Activated CD8-positive, alpha-beta memory T cell treated with anti-CD3 and anti-CD28 coated beads, Interleukin-2, amount 50 U/mL, for 1 hour (primary cell): Measurements from ENCODE around the gene ICOSLG.
"Not testable (repeated sequence)": the region's sequence is repeated elsewhere in the genome, so short reads cannot be mapped to it uniquely, and the experiment has no call there.

ENCODE experiments used
- DNase-seq: peaks from one replicate; pipeline ENCODE4 v3.0.0-alpha.2; 2020; ENCODE audit errors: extremely low read depth

The ICOSLG gene

DNA sequence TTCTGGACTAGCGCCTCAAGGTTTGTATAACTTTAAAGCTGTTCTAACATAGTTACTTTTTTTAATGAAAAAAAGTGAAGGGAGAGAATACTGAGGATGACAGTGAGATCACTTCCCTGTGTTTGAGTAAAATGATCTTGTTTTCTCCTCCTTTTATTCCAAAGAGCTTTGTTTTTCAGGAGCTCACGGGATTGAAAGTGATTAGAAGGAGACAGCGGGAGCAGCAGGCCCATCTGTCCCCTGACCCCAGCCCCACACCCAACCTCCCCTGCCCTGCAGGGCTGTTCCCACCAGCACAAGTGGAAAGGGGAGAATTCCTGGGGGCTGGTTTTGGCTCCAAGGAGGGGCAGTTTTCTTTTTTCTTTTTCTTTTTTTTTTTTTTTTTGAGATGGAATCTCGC, 23.0 kb upstream of the ICOSLG start:
- DNase-seq: no peak

- DNase-seq: no peak
Measured at GRCh38 chr21:44263221-44263760, 22.5 kb upstream of the ICOSLG start.

- no peak for DNase-seq
Measured at GRCh38 chr21:44262338-44263056, 21.8 kb upstream of the ICOSLG start.

DNA sequence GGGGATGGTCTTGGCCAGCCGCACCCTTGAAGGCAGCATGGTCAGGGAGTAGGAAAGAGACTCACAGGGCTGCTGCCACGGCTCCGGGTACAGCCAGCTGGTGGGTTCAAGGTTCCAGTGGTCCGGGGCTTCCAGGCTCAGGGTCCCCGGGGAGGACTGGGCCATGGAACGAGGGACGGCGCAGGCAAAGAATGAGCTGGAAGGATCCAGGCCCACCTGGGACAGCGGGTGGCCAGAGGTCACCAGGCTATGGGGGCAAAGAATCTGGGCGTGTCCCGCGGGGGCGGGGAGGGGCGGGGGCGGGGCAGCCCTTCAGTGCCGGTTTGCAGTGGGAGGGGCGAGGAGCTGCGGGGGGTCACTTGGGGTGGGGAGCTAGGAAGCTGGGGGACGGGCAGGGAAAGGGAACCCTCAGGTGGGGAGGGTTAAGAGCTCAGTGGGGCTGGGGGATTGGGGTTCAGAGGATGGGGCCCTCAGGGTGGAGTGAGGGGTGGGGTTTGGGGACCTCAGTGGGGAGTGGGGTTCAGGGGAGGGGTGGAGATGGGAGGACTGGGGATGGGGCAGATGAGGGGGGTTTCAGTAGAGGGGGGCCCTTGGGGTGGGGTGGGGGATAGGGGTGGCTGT, 21.0 kb upstream of the ICOSLG start, which contains the start of gene DNMT3L:
DNMT3L (minus strand) TSS at position 223 of the 621 bp plus-strand sequence. CDS start 638 bp downstream, outside the sequence.
- DNase-seq: no peak

DNA sequence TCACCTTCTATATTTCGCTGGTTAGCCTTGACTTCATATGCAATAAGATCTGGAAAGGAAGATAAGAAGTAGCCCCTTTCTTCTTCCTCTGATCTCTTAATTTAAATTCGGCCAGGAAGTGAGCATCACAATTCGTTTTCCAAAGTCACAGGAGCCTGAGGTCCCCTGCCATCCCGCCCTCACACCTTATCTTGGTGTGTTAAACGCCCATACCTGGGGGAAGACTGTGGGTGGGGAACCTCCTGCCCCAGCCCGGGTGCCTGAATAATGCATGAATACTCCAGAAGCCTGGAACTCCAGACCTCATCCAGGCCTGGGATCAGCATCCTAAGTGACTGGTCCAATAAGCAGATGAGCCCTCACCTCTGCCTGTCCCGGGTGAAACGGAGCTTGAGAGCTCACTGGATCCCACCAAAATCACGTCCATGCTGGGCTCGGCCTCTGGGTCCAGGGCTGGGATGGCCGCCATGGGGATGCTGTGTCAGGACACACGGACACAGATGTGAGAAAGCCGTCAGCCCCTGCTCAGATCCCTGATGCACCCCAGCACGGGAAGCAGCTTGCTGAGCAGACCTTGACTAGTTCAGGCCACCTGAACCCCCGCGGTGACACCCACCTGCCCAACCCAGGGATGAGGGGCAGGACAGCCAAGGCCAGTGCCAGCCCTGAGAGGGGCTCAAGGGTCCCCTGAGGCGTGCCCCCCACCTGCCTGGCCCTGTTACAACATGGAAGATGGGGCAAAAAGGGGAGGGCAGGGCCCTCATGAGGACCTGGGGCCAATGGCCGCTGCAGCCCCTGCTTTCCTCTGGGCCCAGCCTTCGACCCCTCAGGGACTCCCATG, 20.3 kb upstream of the ICOSLG start:
- DNase-seq: no peak

DNA sequence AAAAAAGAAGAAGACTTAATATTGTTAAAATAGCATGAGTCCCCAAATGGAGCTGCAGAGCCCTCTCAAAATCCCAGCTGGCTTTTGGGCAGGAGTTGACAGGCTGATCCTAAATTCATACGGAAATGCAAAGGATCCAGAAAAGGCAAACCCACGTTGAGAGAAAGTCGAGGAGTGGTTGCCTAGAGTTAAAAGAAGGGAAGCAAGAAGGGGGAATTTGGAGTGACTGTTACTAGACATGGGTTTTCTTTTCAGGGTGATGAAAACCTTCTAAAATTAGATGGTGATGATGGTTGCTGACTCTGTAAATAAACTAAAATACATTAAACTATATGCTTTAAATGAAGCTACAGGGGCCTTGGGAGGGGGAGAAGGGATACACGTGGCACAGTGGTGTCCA, 19.3 kb upstream of the ICOSLG start:
- no peak for DNase-seq

GRCh38 chr21:44259082-44259705, 18.5 kb upstream of the ICOSLG start:
- no peak for DNase-seq

DNA sequence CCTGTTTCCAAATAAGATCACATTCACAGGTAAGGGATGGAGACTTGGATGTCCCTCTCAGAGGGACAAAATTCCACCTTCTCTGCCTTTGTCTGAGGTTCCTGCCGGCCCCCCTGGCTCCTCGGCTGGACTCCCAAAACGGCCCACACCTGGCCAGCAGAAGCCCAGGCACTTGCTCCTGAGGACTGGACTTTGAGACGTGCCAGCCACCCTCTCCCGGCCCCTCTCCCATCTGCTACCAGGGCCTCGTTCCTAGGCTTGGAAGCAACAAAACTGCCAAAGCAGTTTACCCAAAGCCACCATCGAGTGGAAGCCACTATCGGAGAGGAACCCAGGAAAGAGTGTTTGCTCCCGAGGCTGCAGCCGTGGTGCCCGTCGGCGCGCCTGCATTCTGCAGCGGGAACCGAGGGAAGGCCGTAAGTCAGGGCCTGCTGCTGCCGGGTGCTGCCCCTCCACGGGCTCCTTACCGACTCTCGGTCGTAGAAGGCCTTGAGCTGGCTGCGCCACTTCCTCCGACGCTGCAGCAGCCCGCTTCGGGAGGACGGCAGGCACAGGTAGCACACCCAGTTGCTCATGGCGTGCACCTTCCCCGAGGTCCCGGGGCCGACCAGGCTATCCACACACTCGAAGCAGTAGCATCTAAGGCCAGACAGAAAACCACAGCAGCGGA, 17.4 kb upstream of the ICOSLG start:
- DNase-seq: no peak

DNA sequence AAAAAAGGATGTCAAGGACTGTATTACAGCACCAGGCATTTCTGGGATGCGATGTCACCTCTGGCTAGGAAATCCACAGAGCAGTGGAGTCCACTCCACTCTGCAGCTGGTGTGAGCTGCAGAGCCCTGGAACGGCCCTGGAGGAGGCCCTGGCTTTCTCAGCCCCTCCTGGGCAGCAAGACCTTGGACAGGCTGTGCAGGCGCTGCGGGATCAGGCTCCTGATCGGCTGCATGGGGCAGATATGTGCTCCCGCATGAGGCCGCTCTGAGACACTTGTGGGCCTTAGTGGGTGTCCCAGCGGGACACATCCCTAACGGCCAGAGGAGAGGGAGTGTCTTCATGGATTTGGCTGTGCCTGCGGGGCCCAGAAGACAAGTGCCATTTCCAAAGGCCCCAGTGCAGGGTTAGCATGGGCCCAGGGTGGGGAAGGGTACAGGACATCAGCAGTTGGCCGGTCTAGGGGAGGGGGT, 14.8 kb upstream of the ICOSLG start:
- DNase-seq: no peak

GRCh38 chr21:44253832-44254710, 13.3 kb upstream of the ICOSLG start:
- no peak for DNase-seq

DNA sequence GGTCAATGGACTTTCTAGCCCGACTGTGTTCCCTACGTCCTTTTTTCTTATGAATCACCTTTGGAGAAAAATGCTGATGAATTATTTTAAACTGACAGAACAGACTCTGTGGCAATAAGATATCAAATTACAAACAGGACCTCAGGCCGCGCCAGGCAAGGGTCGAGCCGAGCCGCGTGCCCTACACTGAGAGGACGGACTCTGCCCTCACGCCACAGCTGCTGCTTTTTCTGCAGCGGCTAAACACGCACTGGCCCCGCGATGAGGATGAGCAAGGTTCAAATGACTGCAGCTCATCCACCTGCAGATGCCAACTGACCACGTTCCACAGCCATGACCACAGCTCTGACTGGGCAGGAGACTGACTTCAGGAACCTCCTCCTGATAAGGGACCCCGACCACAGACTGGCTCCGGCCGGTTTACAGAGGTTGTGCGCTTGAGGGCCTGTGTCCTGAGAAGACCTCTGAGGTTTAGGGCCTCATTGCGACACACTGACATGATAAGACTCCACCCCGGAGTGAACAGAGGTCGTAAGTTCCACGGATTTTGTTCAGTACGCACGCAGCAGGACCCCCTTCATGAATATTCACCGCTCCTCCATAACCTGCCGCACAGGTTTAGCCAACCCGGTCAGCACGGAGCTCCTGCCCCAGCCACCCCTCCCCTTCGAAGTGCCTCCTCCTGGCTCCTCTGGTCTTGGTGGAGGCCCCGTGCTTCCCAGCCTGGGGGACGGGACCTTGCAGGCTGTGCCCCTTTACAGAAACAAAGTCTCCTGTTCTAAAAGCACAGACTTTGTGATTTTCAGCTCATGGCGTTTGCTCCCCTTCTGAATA, 8.7 kb upstream of the ICOSLG start:
- not testable (repeated sequence) for DNase-seq

DNA sequence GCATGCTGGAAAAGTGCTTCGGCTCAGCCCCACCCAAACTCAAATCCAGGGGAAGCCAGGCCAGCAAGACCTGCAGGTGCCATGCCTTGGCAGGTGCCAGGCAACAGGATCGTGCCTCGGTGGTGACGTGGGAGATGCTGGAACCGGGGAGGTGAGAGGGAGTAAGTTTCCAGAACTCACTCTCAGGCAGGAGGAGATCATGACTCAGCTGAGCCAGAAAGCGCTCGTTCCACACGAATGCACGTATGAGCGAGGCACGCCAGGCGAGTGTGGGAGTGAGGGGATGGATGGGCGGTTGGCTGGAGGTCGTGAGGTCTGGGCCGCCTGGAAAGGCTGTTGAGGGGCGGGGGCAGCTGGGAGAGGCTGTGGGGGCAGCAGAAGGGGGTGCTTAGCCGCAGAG, 7.2 kb upstream of the ICOSLG start:
- not testable (repeated sequence) for DNase-seq

DNA sequence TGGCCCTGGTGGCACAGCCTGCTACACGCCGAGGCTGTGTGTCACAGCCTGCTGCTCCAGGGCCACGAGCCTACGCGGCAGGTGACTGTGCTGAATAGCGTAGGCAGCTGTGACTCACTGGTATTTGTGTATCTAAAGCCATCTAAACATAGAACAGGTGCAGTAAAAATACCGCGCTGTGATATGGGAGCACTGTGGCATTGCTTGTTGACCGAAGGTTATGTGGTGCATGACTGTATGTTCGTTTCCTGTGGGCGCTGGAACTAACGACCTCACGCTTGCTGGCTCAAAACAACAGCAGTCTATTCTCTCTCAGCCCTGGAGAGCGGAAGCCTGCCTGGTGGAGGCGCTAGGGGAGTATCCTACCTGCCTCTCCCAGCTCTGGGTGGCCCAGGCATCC, 3.2 kb upstream of the ICOSLG start:
- not testable (repeated sequence) for DNase-seq

GRCh38 chr21:44241281-44241680, 538 bp upstream of the ICOSLG start:
- not testable (repeated sequence) for DNase-seq

DNA sequence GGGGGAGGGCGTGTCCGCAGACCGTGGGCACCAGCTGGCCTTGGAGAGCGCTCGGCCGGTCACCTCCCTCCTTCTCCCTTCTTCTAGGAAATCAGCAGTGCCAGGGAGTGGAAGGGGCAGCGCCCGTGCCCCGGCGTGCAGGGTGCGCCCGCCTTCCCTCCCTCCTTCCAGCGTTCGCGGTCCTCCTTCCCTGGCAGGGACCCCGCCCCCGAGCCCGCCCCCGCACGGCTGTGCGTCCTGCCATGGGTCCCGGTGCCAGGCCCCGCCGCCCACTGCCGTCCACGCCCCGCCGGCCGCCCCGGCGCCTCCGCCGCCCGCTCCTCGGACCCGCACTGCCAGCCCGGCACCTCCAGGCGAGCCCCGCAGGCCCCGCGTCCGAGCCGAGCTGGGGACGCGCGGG, 390 bp downstream of the ICOSLG start:
- DNase-seq: not testable (repeated sequence)

GRCh38 chr21:44229561-44229960, 11.2 kb downstream of the ICOSLG start:
- DNase-seq: not testable (repeated sequence)

DNA sequence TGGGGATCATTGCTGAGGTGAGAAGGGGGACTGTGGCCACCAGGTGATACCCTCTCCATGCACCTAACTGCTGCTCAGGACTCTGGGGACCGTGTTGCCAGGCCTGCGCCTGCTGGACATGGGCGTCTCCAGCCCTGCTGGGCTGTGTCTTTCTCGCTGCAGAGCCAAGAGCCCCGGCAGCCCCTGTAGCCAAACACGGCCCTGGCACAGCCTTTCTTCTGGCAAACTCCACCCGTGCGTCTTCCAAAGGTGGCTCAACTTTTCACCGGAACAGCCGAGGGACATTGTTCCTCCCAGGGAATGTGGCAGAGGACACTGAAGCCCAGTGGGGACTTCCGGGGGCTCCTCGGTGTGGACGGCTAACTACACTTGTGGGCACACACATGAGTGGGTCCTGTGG, 12.6 kb downstream of the ICOSLG start:
- DNase-seq: not testable (repeated sequence)

GRCh38 chr21:44227614-44228013, 13.1 kb downstream of the ICOSLG start:
- not testable (repeated sequence) for DNase-seq

- not testable (repeated sequence) for DNase-seq
Measured at GRCh38 chr21:44225605-44226004, 15.1 kb downstream of the ICOSLG start.
